CD14-positive monocyte (primary cell): Measurements from ENCODE around the gene AK9. TPM values are rescaled to one million over a fixed set of nuclear protein-coding genes. Genes with fewer than 3 reads are reported as not detected.

Experiments used
- DNase-seq, 3 donors: peaks; one replicate each; pipeline ENCODE4 v3.0.0-alpha.2; 2011 to 2022
- H2AFZ ChIP-seq: 2 replicates; pipeline ENCODE4 v1.6.0; 2012; ENCODE audit warnings: mild to moderate bottlenecking, low read depth, low read length, inconsistent platforms; ENCODE audit not compliant: insufficient read depth, poor library complexity, severe bottlenecking
- H3K27ac ChIP-seq, 2 donors: 1 replicate in 1 of 2; 2 replicates in 1 of 2; pipeline ENCODE4 v1.5.1; 2012 to 2013; ENCODE audit warnings: low read length in 2 of 2, control low read depth in 1 of 2, inconsistent platforms in 1 of 2, low read depth in 1 of 2, mild to moderate bottlenecking in 1 of 2
- H3K27me3 ChIP-seq, 2 donors: one replicate each; pipeline versions ENCODE4 v1.6.0 to v1.6.1; 2011 to 2013; ENCODE audit warnings: low read length in 2 of 2; ENCODE audit not compliant: control insufficient read depth in 2 of 2, insufficient read depth in 2 of 2
- H3K36me3 ChIP-seq, 2 donors: replicated peaks in 1 of 2; 1 replicate in 1 of 2; 2 replicates in 1 of 2; pipeline versions ENCODE4 v1.5.1 to v1.6.1; 2012 to 2013; ENCODE audit warnings: low read length in 2 of 2, control low read depth in 1 of 2, inconsistent platforms in 1 of 2, mild to moderate bottlenecking in 1 of 2; ENCODE audit not compliant: insufficient read depth in 2 of 2, control insufficient read depth in 1 of 2
- H3K4me1 ChIP-seq, 2 donors: 1 replicate in 1 of 2; 2 replicates in 1 of 2; pipeline versions ENCODE4 v1.5.1 to v1.6.1; 2012 to 2013; ENCODE audit warnings: low read length in 2 of 2, control low read depth in 1 of 2, inconsistent platforms in 1 of 2, mild to moderate bottlenecking in 1 of 2, moderate library complexity in 1 of 2; ENCODE audit not compliant: insufficient read depth in 2 of 2, control insufficient read depth in 1 of 2
- H3K4me2 ChIP-seq: replicated peaks from 2 replicates; pipeline ENCODE3; 2012; ENCODE audit warnings: low read length, moderate library complexity, mild to moderate bottlenecking; ENCODE audit not compliant: poor library complexity, severe bottlenecking; ENCODE audit errors: extremely low read depth
- H3K4me3 ChIP-seq, 3 experiments: fragments of 200-600 bp in 1 of 3; sonication (generic) in 1 of 3; replicated peaks in 1 of 3; 1 replicate in 2 of 3; 2 replicates in 1 of 3; pipeline ENCODE4 v1.5.1; 2011 to 2013; ENCODE audit warnings: low read length in 3 of 3, mild to moderate bottlenecking in 3 of 3, control low read depth in 2 of 3, low read depth in 2 of 3, inconsistent platforms in 1 of 3, moderate library complexity in 1 of 3
- H3K79me2 ChIP-seq: 2 replicates; pipeline ENCODE4 v1.6.0; 2012; ENCODE audit warnings: mild to moderate bottlenecking, control low read depth, inconsistent platforms, low read length, moderate library complexity; ENCODE audit not compliant: insufficient read depth
- H3K9ac ChIP-seq: 2 replicates; pipeline ENCODE4 v1.6.0; 2017; ENCODE audit warnings: low read length, mild to moderate bottlenecking; ENCODE audit not compliant: insufficient read depth, poor library complexity, severe bottlenecking
- H3K9me3 ChIP-seq, 2 donors: replicated peaks in 1 of 2; 1 replicate in 1 of 2; 2 replicates in 1 of 2; pipeline versions ENCODE4 v1.5.1 to v1.6.1; 2012 to 2013; ENCODE audit warnings: low read length in 2 of 2, control low read depth in 1 of 2; ENCODE audit not compliant: control insufficient read depth in 1 of 2, insufficient read depth in 1 of 2
- H4K20me1 ChIP-seq: 2 replicates; pipeline ENCODE4 v1.6.0; 2012; ENCODE audit warnings: mild to moderate bottlenecking, low read length, control low read depth, moderate library complexity; ENCODE audit not compliant: insufficient read depth
- H3K27ac Mint-ChIP-seq, 7 donors: one replicate each; pipeline ENCODE4 v1.8.0; 2020; ENCODE audit warnings: mild to moderate bottlenecking in 7 of 7, mixed read lengths in 7 of 7, moderate library complexity in 6 of 7, inconsistent platforms in 2 of 7
- H3K27me3 Mint-ChIP-seq, 3 donors: one replicate each; pipeline ENCODE4 v1.8.0; 2021 to 2022; ENCODE audit warnings: low read depth in 3 of 3, mild to moderate bottlenecking in 3 of 3, mixed read lengths in 3 of 3, moderate library complexity in 3 of 3, inconsistent platforms in 1 of 3
- H3K36me3 Mint-ChIP-seq, 2 donors: one replicate each; pipeline ENCODE4 v1.8.0; 2020; ENCODE audit warnings: mixed read lengths in 2 of 2, inconsistent platforms in 1 of 2, mild to moderate bottlenecking in 1 of 2
- H3K4me1 Mint-ChIP-seq: one replicate; pipeline ENCODE4 v1.8.0; 2020; ENCODE audit warnings: mild to moderate bottlenecking, mixed read lengths
- H3K4me3 Mint-ChIP-seq, 2 donors: one replicate each; pipeline ENCODE4 v1.8.0; 2020; ENCODE audit warnings: mild to moderate bottlenecking in 2 of 2, mixed read lengths in 2 of 2, moderate library complexity in 1 of 2
- H3K9me3 Mint-ChIP-seq, 7 donors: one replicate each; pipeline ENCODE4 v1.8.0; 2020 to 2022; ENCODE audit warnings: mixed read lengths in 7 of 7, mild to moderate bottlenecking in 6 of 7, moderate library complexity in 6 of 7, inconsistent platforms in 2 of 7
- WGBS: methylation state at CpG from one replicate; pipeline ENCODE4 v1.1.5; 2013; ENCODE audit warnings: missing lambda C conversion rate; ENCODE audit not compliant: insufficient coverage; 5-methylcytosine and 5-hydroxymethylcytosine counted together
- intact Hi-C, 2 donors: fragments of 100-400 bp; cut with micrococcal nuclease; formaldehyde crosslinking; loops; one replicate each; pipeline versions ENCODE4 v1.15.0 to v1.15.1; 2023
- polyA plus RNA-seq, 3 donors: library from polyadenylated mRNA; depleted of rRNA in 1 of 3; unstranded in 2 of 3; stranded (reverse) in 1 of 3; fragments of 300-500 nt in 2 of 3; fragments of >200 nt in 1 of 3; fragmentation: Illumina TruSeq in 2 of 3; gene quantifications; 1 replicate in 2 of 3; 2 replicates in 1 of 3; pipeline ENCODE4 v1.2.3, GENCODE V29; 2012 to 2021
- TF ChIP-seq, protein P1 (sequence below): fragments of 200-600 bp; IDR thresholded peaks from one replicate; pipeline ENCODE4 v1.8.0; 2022; ENCODE audit warnings: antibody characterized with exemption, mild to moderate bottlenecking

Gene AK9
- polyA plus RNA-seq, 3 donors, result 2.6 to 3.1 (median 2.8) TPM

DNA sequence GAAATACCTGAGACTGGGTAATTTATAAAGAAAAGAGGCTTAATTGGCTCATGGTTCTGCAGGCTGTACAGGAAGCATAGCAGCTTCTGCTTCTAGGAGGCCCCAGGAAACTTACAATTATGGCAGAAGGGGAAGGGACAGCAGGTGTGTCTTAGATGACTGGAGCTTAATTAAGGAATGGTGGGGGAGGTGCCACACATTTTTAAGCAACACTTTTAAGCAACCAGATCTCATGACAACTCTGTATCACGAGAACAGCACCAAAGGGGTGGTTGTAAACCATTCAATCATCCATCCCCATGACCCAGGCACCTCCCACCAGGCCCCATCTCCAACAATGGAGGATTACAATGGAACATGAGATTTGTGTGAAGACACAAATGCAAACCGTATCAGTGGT lies 27.0 kb upstream of the AK9 start:
- Histone ChIP-seq H3K27ac (no peak overlapping the region), H3K9ac (no peak overlapping the region), H3K36me3 (peaks cover 43 to 82% of the 10 kb centered on the region in 2 donors), H3K4me2 (no peak overlapping the region), H3K27me3 (no peaks in the 10 kb centered on the region), H2AFZ (no peak overlapping the region), H4K20me1 (peaks cover 46% of the 10 kb centered on the region), H3K4me3 (no peak overlapping the region), H3K9me3 (no peaks in the 10 kb centered on the region), H3K79me2 (peaks cover 14% of the 10 kb centered on the region), H3K4me1 (no peaks in the 10 kb centered on the region)
- H3K27ac Mint-ChIP-seq, result peak overlapping the region in 2 of 7 donors; percentile 11 to 39
- no CpG with 5 or more reads among the region's 2 CpGs for WGBS
- H3K27me3 Mint-ChIP-seq, result peaks cover 0 to 2% (median 0%) of the 10 kb centered on the region in 3 donors
- H3K4me3 Mint-ChIP-seq, result no peak overlapping the region
- H3K4me1 Mint-ChIP-seq, result peaks cover 8% of the 10 kb centered on the region
- DNase-seq, result no peak
- intact Hi-C loops, result no loop called here
- no peaks in the 10 kb centered on the region for H3K9me3 Mint-ChIP-seq
- peaks cover 63 to 69% of the 10 kb centered on the region in 2 donors for H3K36me3 Mint-ChIP-seq
- TF ChIP-seq, protein P1, sequence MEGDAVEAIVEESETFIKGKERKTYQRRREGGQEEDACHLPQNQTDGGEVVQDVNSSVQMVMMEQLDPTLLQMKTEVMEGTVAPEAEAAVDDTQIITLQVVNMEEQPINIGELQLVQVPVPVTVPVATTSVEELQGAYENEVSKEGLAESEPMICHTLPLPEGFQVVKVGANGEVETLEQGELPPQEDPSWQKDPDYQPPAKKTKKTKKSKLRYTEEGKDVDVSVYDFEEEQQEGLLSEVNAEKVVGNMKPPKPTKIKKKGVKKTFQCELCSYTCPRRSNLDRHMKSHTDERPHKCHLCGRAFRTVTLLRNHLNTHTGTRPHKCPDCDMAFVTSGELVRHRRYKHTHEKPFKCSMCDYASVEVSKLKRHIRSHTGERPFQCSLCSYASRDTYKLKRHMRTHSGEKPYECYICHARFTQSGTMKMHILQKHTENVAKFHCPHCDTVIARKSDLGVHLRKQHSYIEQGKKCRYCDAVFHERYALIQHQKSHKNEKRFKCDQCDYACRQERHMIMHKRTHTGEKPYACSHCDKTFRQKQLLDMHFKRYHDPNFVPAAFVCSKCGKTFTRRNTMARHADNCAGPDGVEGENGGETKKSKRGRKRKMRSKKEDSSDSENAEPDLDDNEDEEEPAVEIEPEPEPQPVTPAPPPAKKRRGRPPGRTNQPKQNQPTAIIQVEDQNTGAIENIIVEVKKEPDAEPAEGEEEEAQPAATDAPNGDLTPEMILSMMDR, result no peak

DNA sequence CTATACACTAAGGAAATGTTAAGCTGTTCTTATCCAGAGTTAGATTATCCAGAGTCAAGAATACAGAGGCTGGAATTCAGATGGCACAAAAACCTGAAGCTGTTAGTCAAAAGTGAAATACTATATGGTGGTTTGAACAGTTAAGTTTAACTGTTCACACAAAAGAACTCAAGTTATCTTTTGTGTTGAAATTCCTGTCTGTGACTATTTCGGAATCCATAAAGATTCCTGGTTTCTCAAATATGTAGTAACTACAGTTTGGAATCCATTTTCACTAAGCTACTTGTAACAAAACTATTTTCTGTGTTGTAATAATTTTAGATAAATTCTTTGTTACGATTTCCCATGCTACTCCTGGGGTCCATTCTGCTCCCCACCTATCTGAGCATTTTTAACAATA lies 24.6 kb upstream of the AK9 start:
- H4K20me1 ChIP-seq, result peaks cover 61% of the 10 kb centered on the region
- Mint-ChIP-seq H3K27ac (no peak overlapping the region), H3K27me3 (peaks cover 0 to 2% (median 0%) of the 10 kb centered on the region in 3 donors), H3K4me1 (peaks cover 11% of the 10 kb centered on the region), H3K9me3 (no peaks in the 10 kb centered on the region), H3K36me3 (peaks cover 45 to 52% of the 10 kb centered on the region in 2 donors), H3K4me3 (no peak overlapping the region)
- H3K36me3 ChIP-seq, result peaks cover 36 to 71% of the 10 kb centered on the region in 2 donors
- no peak overlapping the region for H3K9ac ChIP-seq
- H3K27ac ChIP-seq, result no peak overlapping the region
- intact Hi-C loops, result no loop called here
- H3K27me3 ChIP-seq, result no peaks in the 10 kb centered on the region
- TF ChIP-seq, protein P1, result no peak
- H3K4me2 ChIP-seq, result no peak overlapping the region
- peaks cover 38% of the 10 kb centered on the region for H3K79me2 ChIP-seq
- no peak overlapping the region for H3K4me3 ChIP-seq
- no peak for DNase-seq
- H2AFZ ChIP-seq, result no peak overlapping the region
- H3K9me3 ChIP-seq, result no peaks in the 10 kb centered on the region
- no peaks in the 10 kb centered on the region for H3K4me1 ChIP-seq
- WGBS, result no CpG with 5 or more reads among the region's 2 CpGs
